Psoas muscle (tissue), 8 donors: ENCODE results near the gene OOSP2. TPM values are rescaled to one million over a fixed set of nuclear protein-coding genes. Genes with fewer than 3 reads are reported as not detected.

ENCODE experiments used
- ATAC-seq, 4 donors: fragments of 200-7000 bp; cut with Tn5 transposase; one replicate each; pipeline ENCODE4 v1.9.1; 2020; ENCODE audit warnings: moderate library complexity in 3 of 4, mild to moderate bottlenecking in 2 of 4
- DNase-seq, 2 donors: peaks; one replicate each; pipeline ENCODE4 v3.0.0-alpha.2; 2020
- H3K27ac ChIP-seq: fragments of 200-600 bp; one replicate; pipeline ENCODE4 v1.8.0; 2022
- H3K27me3 ChIP-seq, 3 donors: fragments of 200-600 bp in 1 of 3; one replicate each; pipeline versions ENCODE4 v1.6.1 to v1.8.0; 2013 to 2022; ENCODE audit warnings: low read length in 2 of 3, mild to moderate bottlenecking in 2 of 3, moderate library complexity in 1 of 3; ENCODE audit not compliant: insufficient read depth in 3 of 3
- H3K36me3 ChIP-seq, 2 donors: fragments of 200-600 bp in 1 of 2; one replicate each; pipeline versions ENCODE4 v1.6.1 to v1.8.0; 2013 to 2022; ENCODE audit warnings: low read depth in 1 of 2, mild to moderate bottlenecking in 1 of 2, moderate library complexity in 1 of 2; ENCODE audit not compliant: insufficient read depth in 1 of 2
- H3K4me1 ChIP-seq: fragments of 200-600 bp; one replicate; pipeline ENCODE4 v1.8.0; 2022
- H3K4me3 ChIP-seq: fragments of 200-600 bp; one replicate; pipeline ENCODE4 v1.8.0; 2022; ENCODE audit warnings: mild to moderate bottlenecking
- H3K9me3 ChIP-seq: fragments of 200-600 bp; one replicate; pipeline ENCODE4 v1.8.0; 2022
- CTCF ChIP-seq: fragments of 200-600 bp; IDR thresholded peaks from one replicate; pipeline ENCODE4 v1.8.0; 2022; ENCODE audit warnings: antibody characterized with exemption
- WGBS, 3 donors: extraction: QIAGEN DNeasy Blood & Tissue Kit; methylation state at CpG; one replicate each; pipeline versions ENCODE4 v1.1.6 to v1.1.7; 2013; 5-methylcytosine and 5-hydroxymethylcytosine counted together
- intact Hi-C, 2 donors: fragments of 100-400 bp; cut with DNase I; formaldehyde crosslinking; loops; one replicate each; pipeline versions ENCODE4 v1.11.0 to v1.14.2; 2022
- polyA plus RNA-seq, 3 donors: library from polyadenylated mRNA; stranded (reverse); fragments of 200-250 nt; gene quantifications; one replicate each; pipeline ENCODE4 v1.2.3, GENCODE V29; 2013
- total RNA-seq, 4 donors: library from RNA; stranded (reverse); fragmentation: NEBNext Ultra II Directional in 2 of 4; extraction: Animal tissue kit (Norgen Biotek cat#: 25700) in 2 of 4; gene quantifications; one replicate each; pipeline versions ENCODE4 v1.2.1 to v1.2.4, GENCODE V29; 2021 to 2023
- donor health status: healthy with polysubstance abuse.
- donor health status: DM: no; HTN: no; CAD: no; lungs with moderate emphysema.
- donor health status: Bipolar disorder and iron deficiency.
- donor health status: healthy.
- donor health status: DM: yes; HTN: yes; CAD: no.
- donor health status: DM: no; HTN: no; CAD: no.
- donor health status: DM: no; HTN: no; CAD: no.
- donor health status: DM: yes; HTN: yes; CAD: no.

OOSP2 gene
- total and polyA plus RNA-seq, 7 donors: not detected

- Histone ChIP-seq H3K27ac (no peak overlapping the region), H3K27me3 (no peaks in the 10 kb centered on the region), H3K4me3 (no peak overlapping the region), H3K9me3 (no peaks in the 10 kb centered on the region), H3K36me3 (no peaks in the 10 kb centered on the region), H3K4me1 (no peaks in the 10 kb centered on the region)
- no peak for ATAC-seq
- intact Hi-C loops: no loop called here
- 74 to 80% (median 75%) methylated on average over 2 of the region's 2 CpGs for WGBS, 3 donors
- DNase-seq: no peak
- no peak for TF ChIP-seq CTCF
Measured at GRCh38 chr11:60085909-60086308, 45.7 kb downstream of the OOSP2 start.

GRCh38 chr11:60087239-60087638, 47.0 kb downstream of the OOSP2 start:
- no peaks in the 10 kb centered on the region for H3K4me1 ChIP-seq
- H3K27me3 ChIP-seq: no peaks in the 10 kb centered on the region
- DNase-seq (no peak), ATAC-seq (no peak)
- H3K36me3 ChIP-seq: no peaks in the 10 kb centered on the region
- H3K27ac ChIP-seq: no peak overlapping the region
- no peaks in the 10 kb centered on the region for H3K9me3 ChIP-seq
- TF ChIP-seq CTCF: no peak
- WGBS, 3 donors: 84 to 94% (median 90%) methylated on average over 1 of the region's 1 CpG
- intact Hi-C loops: no loop called here
- no peak overlapping the region for H3K4me3 ChIP-seq

- WGBS, 3 donors: 81 to 87% (median 85%) methylated on average over 1 of the region's 1 CpG
- no peak for ATAC-seq
Measured at GRCh38 chr11:60088364-60088763, 48.2 kb downstream of the OOSP2 start, which contains the start of gene MS4A2. TSS of gene MS4A2 (plus strand) at chr11:60088664. CDS start at chr11:60088766, 102 bp downstream.

GRCh38 chr11:60095477-60096120, 55.4 kb downstream of the OOSP2 start:
- ATAC-seq (no peak), DNase-seq (no peak)
- no peak overlapping the region for H3K27ac ChIP-seq
- WGBS, 3 donors: 59 to 60% (median 60%) methylated on average over 4 of the region's 4 CpGs
- no peaks in the 10 kb centered on the region for H3K36me3 ChIP-seq
- TF ChIP-seq CTCF: no peak
- intact Hi-C loops: no loop called here
- no peaks in the 10 kb centered on the region for H3K27me3 ChIP-seq
- H3K4me1 ChIP-seq: no peaks in the 10 kb centered on the region
- H3K4me3 ChIP-seq: no peak overlapping the region
- H3K9me3 ChIP-seq: no peaks in the 10 kb centered on the region

More at GRCh38 chr11:60088364-60088763, 48.2 kb downstream of the OOSP2 start, which contains the start of gene MS4A2:
- intact Hi-C loops: no loop called here
- Histone ChIP-seq H3K4me3 (no peak within 1 kb of the TSS), H3K4me1 (no peaks in the 10 kb centered on the region), H3K36me3 (no peaks in the 10 kb centered on the region), H3K27me3 (no peaks in the 10 kb centered on the region), H3K9me3 (no peaks in the 10 kb centered on the region), H3K27ac (no peak within 1 kb of the TSS)
- TF ChIP-seq CTCF: no peak
- no peak for DNase-seq

- Histone ChIP-seq H3K4me3 (no peak overlapping the region), H3K9me3 (no peaks in the 10 kb centered on the region), H3K4me1 (no peaks in the 10 kb centered on the region), H3K27ac (no peak overlapping the region), H3K36me3 (no peaks in the 10 kb centered on the region), H3K27me3 (no peaks in the 10 kb centered on the region)
- no peak for DNase-seq
- no peak for TF ChIP-seq CTCF
- no peak for ATAC-seq
- WGBS, 3 donors: 94 to 100% (median 97%) methylated on average over 1 of the region's 1 CpG
- intact Hi-C loops: no loop called here
Measured at GRCh38 chr11:60097189-60097588, 57.0 kb downstream of the OOSP2 start.
